HG02610 (cell line): ENCODE results near the gene SLC18A2.

Experiments used
- ATAC-seq: cut with Tn5 transposase; IDR thresholded peaks from one replicate; pipeline ENCODE4 v1.9.1; 2021; ENCODE audit warnings: mild to moderate bottlenecking, moderate library complexity; ENCODE audit not compliant: unreplicated experiment

SLC18A2 gene

GRCh38 chr10:117306674-117307073, 65.8 kb downstream of the SLC18A2 start:
- no peak for ATAC-seq

- no peak for ATAC-seq
These were observed 70.3 kb downstream of the SLC18A2 start for GRCh38 chr10:117311261-117311660.

GRCh38 chr10:117312430-117312829, 71.5 kb downstream of the SLC18A2 start:
- ATAC-seq: no peak

- ATAC-seq: no peak
These were observed 72.7 kb downstream of the SLC18A2 start for GRCh38 chr10:117313641-117314040.

GRCh38 chr10:117316701-117317100, 75.8 kb downstream of the SLC18A2 start:
- no peak for ATAC-seq

- ATAC-seq: no peak
These were observed 78.0 kb downstream of the SLC18A2 start for GRCh38 chr10:117318909-117319308.

GRCh38 chr10:117320050-117320665, 79.2 kb downstream of the SLC18A2 start:
- no peak for ATAC-seq

- ATAC-seq: no peak
These were observed 81.3 kb downstream of the SLC18A2 start for GRCh38 chr10:117322260-117322659.

- no peak for ATAC-seq
These were observed 83.5 kb downstream of the SLC18A2 start for GRCh38 chr10:117324367-117324766.

- no peak for ATAC-seq
These were observed 86.3 kb downstream of the SLC18A2 start for GRCh38 chr10:117327262-117327661.
